Subcutaneous adipose tissue (tissue), 4 donors: ENCODE results near the gene OR5H14. TPM values are rescaled to one million over a fixed set of nuclear protein-coding genes. Genes with fewer than 3 reads are reported as not detected.

Source experiments
- CTCF ChIP-seq: fragments of 450-650 bp; IDR thresholded peaks from one replicate; pipeline ENCODE4 v1.5.1; 2016; ENCODE audit warnings: low read depth, mild to moderate bottlenecking, control low read depth, antibody characterized with exemption, moderate library complexity
- total RNA-seq, 4 donors: library from RNA; depleted of rRNA; stranded (reverse); fragments of >200 nt; gene quantifications; one replicate each; pipeline ENCODE4 v1.1.0, GENCODE V29; 2016

OR5H14 gene
- total RNA-seq, 4 donors from 2014 or later, result not detected

GRCh38 chr3:98172621-98173020 lies 25.3 kb downstream of the OR5H14 start:
- no peak for TF ChIP-seq CTCF

- no peak for TF ChIP-seq CTCF
Observed at GRCh38 chr3:98180319-98180890, 33.1 kb downstream of the OR5H14 start.

DNA sequence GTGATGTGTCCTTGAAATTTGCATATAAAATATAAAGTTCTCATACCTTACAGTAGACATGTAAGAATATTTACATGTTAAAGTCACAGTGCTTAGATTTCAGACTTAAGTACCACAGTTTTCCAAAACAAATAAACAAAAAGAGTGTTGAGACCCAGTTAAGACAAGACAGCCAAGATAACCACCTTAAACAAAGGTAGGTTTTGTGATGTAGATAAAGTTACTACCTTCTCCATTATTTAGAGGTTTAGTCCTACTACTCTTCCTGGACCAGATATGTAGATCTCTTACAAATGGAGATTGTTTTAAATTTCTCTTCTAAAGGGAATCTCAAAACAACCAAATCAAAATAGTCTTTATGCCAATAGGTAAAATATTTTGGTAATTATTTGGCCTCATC lies 34.9 kb downstream of the OR5H14 start:
- TF ChIP-seq CTCF, result no peak

DNA sequence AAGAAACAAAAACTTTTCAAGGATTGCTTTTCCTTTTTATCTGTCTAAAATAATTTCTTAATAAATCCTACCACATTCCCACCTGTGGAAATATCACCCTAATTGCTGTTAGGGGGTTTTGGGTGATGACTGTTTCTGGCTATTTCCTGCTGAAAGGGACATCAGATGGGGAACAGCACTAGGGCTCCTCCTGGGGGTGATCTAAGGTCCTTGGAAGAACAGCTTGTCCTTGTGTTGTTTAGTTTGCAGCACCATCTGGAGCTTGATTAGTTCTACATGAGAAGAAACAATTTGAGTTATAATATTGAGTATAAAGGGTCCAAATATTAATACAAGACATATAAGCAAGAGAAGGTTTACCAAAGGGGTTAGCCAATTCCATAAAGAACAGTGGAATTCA lies 37.9 kb downstream of the OR5H14 start:
- no peak for TF ChIP-seq CTCF

- TF ChIP-seq CTCF, result no peak
Observed at GRCh38 chr3:98188545-98188944, 41.3 kb downstream of the OR5H14 start.

DNA sequence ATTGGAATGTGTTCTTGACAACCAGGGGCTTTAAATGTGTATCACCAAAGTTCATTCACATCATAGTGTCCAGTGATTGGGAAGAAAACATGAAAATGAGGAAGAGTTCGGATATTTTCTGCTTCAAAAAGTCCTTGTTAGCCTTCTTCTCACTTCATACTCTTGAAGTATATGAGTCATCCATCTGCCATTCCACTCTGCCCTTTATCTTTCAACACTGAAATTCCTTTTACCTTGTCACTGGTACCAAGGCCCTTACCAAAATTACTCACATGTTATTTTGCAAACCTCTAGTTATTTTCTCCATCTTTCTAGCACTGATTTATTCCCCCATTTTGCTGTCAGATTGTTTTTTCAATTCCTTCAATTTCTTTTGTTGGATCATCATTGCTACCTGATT lies 51.7 kb downstream of the OR5H14 start:
- no peak for TF ChIP-seq CTCF

Other genes with a start within 250 kb of the OR5H14 start
- gene RIOX2, start 175.0 kb upstream of the OR5H14 start, total RNA-seq, result 10 to 100 TPM; 28.1 to 44.0 (median 30.6) TPM
- gene GABRR3, start 112.2 kb upstream of the OR5H14 start, total RNA-seq, result not detected
- gene OR5AC2, start 60.3 kb upstream of the OR5H14 start, total RNA-seq, result not detected
- not detected for gene OR5H1, start 16.8 kb upstream of the OR5H14 start, total RNA-seq
- not detected for gene OR5H15, start 19.2 kb downstream of the OR5H14 start, total RNA-seq
- under 1 TPM in 1 of 4 donors, not detected in 3; 0.34 TPM for gene OR5H6, start 116.8 kb downstream of the OR5H14 start, total RNA-seq
- gene OR5H2, start 135.0 kb downstream of the OR5H14 start, total RNA-seq, result not detected
- gene OR5K4, start 206.4 kb downstream of the OR5H14 start, total RNA-seq, result not detected
- gene OR5K3, start 243.2 kb downstream of the OR5H14 start, total RNA-seq, result not detected